IPS DF 6.9 (cell line): ENCODE data around the gene ASRGL1.
"Not testable (repeated sequence)": the region's sequence is repeated elsewhere in the genome, so short reads cannot be mapped to it uniquely, and the experiment has no call there.

Experiments
- DNase-seq: peaks from one replicate; pipeline ENCODE4 v3.0.0-alpha.2; 2013; ENCODE audit warnings: low read depth, low spot score
- H3K27ac ChIP-seq: one replicate; pipeline ENCODE4 v1.5.1; 2013; ENCODE audit warnings: low read length, control low read depth
- H3K27me3 ChIP-seq: 2 replicates; pipeline ENCODE4 v1.6.1; 2013; ENCODE audit warnings: mild to moderate bottlenecking, low read length; ENCODE audit not compliant: control insufficient read depth, insufficient read depth
- H3K36me3 ChIP-seq: 2 replicates; pipeline ENCODE4 v1.6.1; 2013; ENCODE audit warnings: low read length; ENCODE audit not compliant: control insufficient read depth, insufficient read depth
- H3K4me1 ChIP-seq: 2 replicates; pipeline ENCODE4 v1.6.1; 2013; ENCODE audit warnings: low read length; ENCODE audit not compliant: control insufficient read depth, insufficient read depth
- H3K4me3 ChIP-seq: 2 replicates; pipeline ENCODE4 v1.5.1; 2013; ENCODE audit warnings: mild to moderate bottlenecking, low read length
- H3K9me3 ChIP-seq: 2 replicates; pipeline ENCODE4 v1.6.1; 2013; ENCODE audit warnings: low read length, inconsistent platforms; ENCODE audit not compliant: control insufficient read depth, insufficient read depth
- WGBS: extraction: QIAGEN DNeasy Blood & Tissue Kit; methylation state at CpG from one replicate; pipeline ENCODE4 v1.1.7; 2013; ENCODE audit warnings: mixed read lengths, missing lambda C conversion rate; ENCODE audit not compliant: insufficient read length, insufficient coverage; 5-methylcytosine and 5-hydroxymethylcytosine counted together

ASRGL1 gene

GRCh38 chr11:62337303-62338181 lies at the start of gene ASRGL1:
TSS of gene ASRGL1 (plus strand) at chr11:62337448. CDS start at chr11:62337978, 530 bp downstream.
- peak; percentile 77 for DNase-seq
- no peak within 1 kb of the TSS for H3K27ac ChIP-seq

DNA sequence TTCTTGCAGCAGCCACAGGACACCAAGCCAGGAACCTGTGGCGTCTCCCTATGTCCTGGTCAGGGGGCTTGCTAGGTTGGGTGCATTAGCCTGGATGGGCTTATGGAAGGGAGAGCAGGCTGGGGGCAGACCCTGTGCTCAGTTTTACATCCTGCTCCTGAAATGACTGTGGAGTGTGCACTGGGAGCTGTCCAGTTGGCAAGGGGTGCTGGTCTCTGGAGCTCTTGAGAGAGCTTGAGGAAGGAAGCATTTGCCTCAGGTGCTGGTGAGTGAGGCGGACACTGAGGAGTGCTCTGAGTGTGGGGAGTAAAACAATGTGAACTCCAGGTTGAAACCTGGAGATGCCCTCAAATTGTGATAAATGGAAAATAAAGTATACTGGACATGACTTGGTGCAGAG lies 41.7 kb upstream of the ASRGL1 start:
- no peaks in the 10 kb centered on the region for H3K27me3 ChIP-seq
- no peak overlapping the region for H3K4me3 ChIP-seq
- no peak for DNase-seq
- no peak overlapping the region for H3K27ac ChIP-seq
- no peaks in the 10 kb centered on the region for H3K36me3 ChIP-seq
- WGBS, result no CpG with 5 or more reads among the region's 2 CpGs
- H3K4me1 ChIP-seq, result no peaks in the 10 kb centered on the region
- no peaks in the 10 kb centered on the region for H3K9me3 ChIP-seq

More at GRCh38 chr11:62337303-62338181, at the start of gene ASRGL1:
- Histone ChIP-seq H3K4me3 (peak within 1 kb of the TSS; percentile 87), H3K27me3 (no peaks in the 10 kb centered on the region), H3K9me3 (no peaks in the 10 kb centered on the region), H3K4me1 (peaks cover 3% of the 10 kb centered on the region; the same call in 1 of the 2 replicates), H3K36me3 (no peaks in the 10 kb centered on the region)
- no CpG with 5 or more reads among the region's 98 CpGs for WGBS

DNA sequence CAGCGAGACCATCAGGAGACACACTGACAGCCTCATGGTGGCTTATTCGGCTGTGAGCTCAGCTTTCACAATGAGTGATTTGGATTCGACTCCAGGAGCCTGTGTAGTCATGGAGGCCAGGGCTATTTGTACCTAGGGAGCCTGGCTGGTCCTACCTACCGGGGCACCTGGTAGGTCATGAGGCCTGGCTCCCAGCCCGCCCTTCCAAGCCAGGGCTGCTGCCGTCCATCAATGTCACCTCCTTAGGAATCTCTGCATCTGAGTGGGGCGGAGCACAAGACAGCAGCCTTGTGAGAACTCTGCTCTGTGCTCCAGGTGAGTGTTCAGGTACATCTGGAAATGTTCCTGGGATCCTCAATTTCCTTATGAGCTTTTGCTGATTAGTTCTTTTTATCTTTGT lies 38.3 kb upstream of the ASRGL1 start, which contains the start of gene SCGB1D4:
TSS of gene SCGB1D4 (minus strand) at position 101 of the 400 bp plus-strand sequence. CDS start at position 36, 65 bp downstream.
- DNase-seq, result no peak
- no peaks in the 10 kb centered on the region for H3K27me3 ChIP-seq
- no peaks in the 10 kb centered on the region for H3K4me1 ChIP-seq
- no peak within 1 kb of the TSS for H3K27ac ChIP-seq
- H3K9me3 ChIP-seq, result no peaks in the 10 kb centered on the region
- H3K36me3 ChIP-seq, result no peaks in the 10 kb centered on the region
- H3K4me3 ChIP-seq, result no peak within 1 kb of the TSS
- WGBS, result no CpG with 5 or more reads among the region's 7 CpGs

GRCh38 chr11:62306227-62306626 lies 31.0 kb upstream of the ASRGL1 start:
- Histone ChIP-seq H3K4me1 (no peaks in the 10 kb centered on the region), H3K27me3 (no peaks in the 10 kb centered on the region), H3K36me3 (no peaks in the 10 kb centered on the region), H3K4me3 (no peak overlapping the region), H3K9me3 (no peaks in the 10 kb centered on the region), H3K27ac (no peak overlapping the region)
- WGBS, result no CpG with 5 or more reads among the region's 6 CpGs
- DNase-seq, result no peak

DNA sequence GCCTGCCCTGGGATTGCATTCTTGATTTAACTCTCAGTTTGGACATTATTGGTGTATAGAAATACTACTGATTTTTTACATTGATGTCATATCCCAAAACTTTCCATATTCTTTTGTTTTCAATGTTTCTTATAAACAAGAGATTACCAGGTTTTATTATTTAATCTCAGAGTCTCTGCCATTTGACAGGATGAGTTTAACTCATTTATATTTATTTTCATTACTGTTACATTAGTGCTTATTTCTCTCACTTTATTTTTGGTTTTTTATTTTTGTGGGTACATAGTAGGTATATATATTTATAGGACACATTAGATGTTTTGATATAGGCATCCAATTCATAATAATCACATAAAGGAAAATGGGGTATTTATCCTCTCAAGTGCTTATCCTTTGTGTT lies 29.3 kb upstream of the ASRGL1 start:
- DNase-seq, result no peak
- no peak overlapping the region for H3K4me3 ChIP-seq
- H3K36me3 ChIP-seq, result no peaks in the 10 kb centered on the region
- H3K27me3 ChIP-seq, result no peaks in the 10 kb centered on the region
- H3K9me3 ChIP-seq, result no peaks in the 10 kb centered on the region
- H3K4me1 ChIP-seq, result no peaks in the 10 kb centered on the region
- no peak overlapping the region for H3K27ac ChIP-seq

- H3K27me3 ChIP-seq, result no peaks in the 10 kb centered on the region
- H3K9me3 ChIP-seq, result no peaks in the 10 kb centered on the region
- H3K4me1 ChIP-seq, result no peaks in the 10 kb centered on the region
- H3K4me3 ChIP-seq, result no peak overlapping the region
- no peak overlapping the region for H3K27ac ChIP-seq
- H3K36me3 ChIP-seq, result no peaks in the 10 kb centered on the region
- no CpG with 5 or more reads among the region's 7 CpGs for WGBS
- no peak for DNase-seq
Measured at GRCh38 chr11:62309991-62310390, 27.3 kb upstream of the ASRGL1 start.

GRCh38 chr11:62315431-62315830 lies 21.8 kb upstream of the ASRGL1 start:
- H3K36me3 ChIP-seq, result no peaks in the 10 kb centered on the region
- no peaks in the 10 kb centered on the region for H3K9me3 ChIP-seq
- no CpG with 5 or more reads among the region's 1 CpG for WGBS
- H3K27me3 ChIP-seq, result no peaks in the 10 kb centered on the region
- no peak overlapping the region for H3K4me3 ChIP-seq
- no peak overlapping the region for H3K27ac ChIP-seq
- DNase-seq, result no peak
- no peaks in the 10 kb centered on the region for H3K4me1 ChIP-seq

- WGBS, result no CpG with 5 or more reads among the region's 2 CpGs
- Histone ChIP-seq H3K4me3 (no peak overlapping the region), H3K27ac (no peak overlapping the region), H3K27me3 (no peaks in the 10 kb centered on the region), H3K9me3 (no peaks in the 10 kb centered on the region), H3K4me1 (no peaks in the 10 kb centered on the region), H3K36me3 (no peaks in the 10 kb centered on the region)
- DNase-seq, result no peak
Measured at GRCh38 chr11:62322524-62322923, 14.7 kb upstream of the ASRGL1 start.

GRCh38 chr11:62324731-62325556 lies 12.3 kb upstream of the ASRGL1 start:
- WGBS, result no CpG with 5 or more reads among the region's 18 CpGs
- Histone ChIP-seq H3K27ac (no peak overlapping the region), H3K4me1 (no peaks in the 10 kb centered on the region), H3K36me3 (no peaks in the 10 kb centered on the region), H3K27me3 (no peaks in the 10 kb centered on the region), H3K9me3 (no peaks in the 10 kb centered on the region), H3K4me3 (no peak overlapping the region)
- DNase-seq, result peak; percentile 47

DNA sequence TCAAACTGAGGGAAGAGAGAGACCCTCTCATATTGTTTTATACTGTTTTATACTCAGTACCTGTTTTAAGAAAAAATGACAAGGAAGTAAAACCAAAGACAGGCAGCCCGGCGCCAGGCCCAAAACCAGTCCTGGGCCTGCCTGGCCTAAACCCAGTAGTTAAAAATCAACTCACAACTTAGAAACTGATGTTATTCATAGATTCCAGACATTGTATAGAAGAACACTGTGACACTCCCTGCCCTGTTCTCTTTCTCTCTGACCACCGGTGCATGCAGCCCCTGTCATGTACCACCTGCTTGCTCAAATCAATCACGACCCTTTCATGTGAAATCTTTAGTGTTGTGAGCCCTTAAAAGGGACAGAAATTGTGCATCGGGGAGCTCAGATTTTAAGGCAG lies 11.5 kb upstream of the ASRGL1 start:
- H3K27me3 ChIP-seq, H3K36me3 ChIP-seq, H3K4me3 ChIP-seq, H3K27ac ChIP-seq, H3K4me1 ChIP-seq, DNase-seq, H3K9me3 ChIP-seq: not testable (repeated sequence)
- no CpG with 5 or more reads among the region's 5 CpGs for WGBS
